PC-9 (cell line): ENCODE data around the gene TEX48. TPM values are rescaled to one million over a fixed set of nuclear protein-coding genes. Genes with fewer than 3 reads are reported as not detected.
A peak's percentile ranks its signal among the peaks of the same experiment; 100 is the strongest.

Experiments used
- BruUV-seq: library from RNA; stranded (reverse); fragments of 400-500 nt; replicated peaks from 2 replicates; lab custom pipeline; 2021; lab: Mats Ljungman, UMichigan
- CTCF ChIA-PET: fragments of 300-600 bp; sonication (Branson Sonifier 250); formaldehyde crosslinking; loops from one replicate; lab custom pipeline; 2022; ENCODE audit warnings: antibody characterized with exemption; lab: Charles Lee
- POLR2A ChIA-PET: fragments of 300-600 bp; sonication (Branson Sonifier 250); formaldehyde crosslinking; loops from one replicate; lab custom pipeline; 2022; ENCODE audit warnings: antibody characterized with exemption; ENCODE audit not compliant: unreplicated experiment; lab: Charles Lee
- DNase-seq, 2 experiments: peaks; one replicate each; pipeline versions ENCODE4 v3.0.0 to v3.0.0-alpha.2; 2015 to 2022; ENCODE audit warnings: mixed read lengths in 1 of 2
- H2AFZ ChIP-seq: fragments of 200-600 bp; sonication (generic); 2 replicates; pipeline ENCODE4 v1.8.1; 2017; ENCODE audit warnings: antibody characterized with exemption
- H3F3A ChIP-seq: fragments of 200-600 bp; sonication (generic); 2 replicates; pipeline ENCODE4 v1.8.1; 2017; ENCODE audit warnings: antibody characterized with exemption, mild to moderate bottlenecking, low read depth; ENCODE audit not compliant: insufficient read depth
- H3K27ac ChIP-seq: fragments of 200-600 bp; sonication (generic); 2 replicates; pipeline ENCODE4 v1.6.1; 2016; ENCODE audit warnings: mixed run types
- H3K27me3 ChIP-seq: fragments of 200-600 bp; sonication (generic); 2 replicates; pipeline ENCODE4 v1.6.1; 2016; ENCODE audit warnings: low read depth, mixed run types; ENCODE audit not compliant: insufficient read depth
- H3K36me3 ChIP-seq: fragments of 200-600 bp; sonication (generic); 2 replicates; pipeline ENCODE4 v1.6.1; 2016; ENCODE audit warnings: low read depth, mixed run types
- H3K4me1 ChIP-seq: fragments of 200-600 bp; sonication (generic); replicated peaks from 2 replicates; pipeline ENCODE4 v1.6.1; 2016; ENCODE audit warnings: mixed run types; ENCODE audit not compliant: insufficient read depth
- H3K4me2 ChIP-seq: fragments of 200-600 bp; sonication (generic); 2 replicates; pipeline ENCODE4 v1.6.1; 2017; ENCODE audit warnings: mixed run types
- H3K4me3 ChIP-seq: fragments of 200-600 bp; sonication (generic); 2 replicates; pipeline ENCODE4 v1.6.1; 2016; ENCODE audit warnings: mixed run types
- H3K79me2 ChIP-seq: fragments of 200-600 bp; sonication (generic); 2 replicates; pipeline ENCODE4 v1.6.1; 2017; ENCODE audit warnings: low read depth, mixed run types
- H3K9me2 ChIP-seq: fragments of 200-600 bp; sonication (generic); 2 replicates; pipeline ENCODE4 v1.8.1; 2017; ENCODE audit warnings: mild to moderate bottlenecking; ENCODE audit not compliant: insufficient read depth
- H3K9me3 ChIP-seq: fragments of 200-600 bp; sonication (generic); 2 replicates; pipeline ENCODE4 v1.8.1; 2016; ENCODE audit warnings: low read depth; ENCODE audit not compliant: insufficient read depth
- H4K20me1 ChIP-seq: fragments of 200-600 bp; sonication (generic); 2 replicates; pipeline ENCODE4 v1.8.1; 2017; ENCODE audit not compliant: insufficient read depth
- CTCF ChIP-seq: fragments of 200-600 bp; sonication (generic); conservative IDR thresholded peaks from 2 replicates; pipeline ENCODE4 v1.6.1; 2017; ENCODE audit warnings: mixed run types, antibody characterized with exemption, mild to moderate bottlenecking, moderate library complexity
- EZH2 ChIP-seq: fragments of 200-600 bp; sonication (generic); IDR thresholded peaks from 2 replicates; pipeline ENCODE4 v1.8.0; 2017; ENCODE audit warnings: antibody characterized with exemption, low read depth
- intact Hi-C: fragments of 100-400 bp; cut with micrococcal nuclease; formaldehyde crosslinking; loops from one replicate; pipeline ENCODE4 v1.10.0; 2022; ENCODE audit not compliant: unreplicated experiment
- total RNA-seq: library from RNA; stranded (reverse); gene quantifications from 2 replicates; pipeline ENCODE4 v1.2.3, GENCODE V29; 2021

Gene TEX48
- total RNA-seq, 1 experiment from 2014 or later: not detected

DNA sequence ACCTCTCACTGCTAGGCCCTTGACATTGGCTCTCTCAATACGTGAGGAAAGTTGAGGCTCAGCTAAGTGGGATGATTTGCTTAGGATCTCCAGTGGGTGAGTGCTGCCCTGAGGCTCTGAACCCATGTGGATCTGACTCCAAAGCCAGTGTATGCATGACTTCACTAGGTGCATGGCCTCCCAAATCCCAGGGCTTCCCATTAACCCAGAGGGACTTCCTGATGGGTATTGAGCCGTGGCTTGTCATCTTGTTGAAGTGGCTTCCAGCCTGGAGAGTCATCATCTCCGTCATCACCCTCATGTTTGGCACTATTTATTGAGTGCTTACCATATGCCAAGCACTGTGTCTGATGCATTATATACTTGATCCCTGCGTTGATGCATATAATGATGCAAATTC is 37.3 kb upstream of the TEX48 start:
- intact Hi-C loops: loop anchor here (1.0 to 10.0 kb wide), 3 partner anchors 28 to 546 kb away; partner anchors contain the start of gene TEX48
- H2AFZ ChIP-seq: no peak overlapping the region
- POLR2A ChIA-PET: interaction anchor here (0.5 kb wide), 1 partner anchor 132 kb away, joined by 4 read pairs; the partner anchor contains the start of gene ATP6V1G1
- TF ChIP-seq CTCF (no peak), EZH2 (no peak)
- H3F3A ChIP-seq: peaks cover 15% of the 10 kb centered on the region; the same call in 1 of the 2 replicates
- H4K20me1 ChIP-seq: no peaks in the 10 kb centered on the region
- no peak overlapping the region for H3K4me3 ChIP-seq
- no peaks in the 10 kb centered on the region for H3K79me2 ChIP-seq
- H3K27me3 ChIP-seq: no peaks in the 10 kb centered on the region
- H3K27ac ChIP-seq: peak overlapping the region; percentile 50
- peaks cover 25% of the 10 kb centered on the region for H3K4me1 ChIP-seq
- CTCF ChIA-PET: interaction anchor here (1.0 kb wide), 1 partner anchor 188 kb away, joined by 5 read pairs; no protein-coding TSS in a partner anchor
- BruUV-seq: no TSS peak
- no peaks in the 10 kb centered on the region for H3K9me2 ChIP-seq
- H3K36me3 ChIP-seq: no peaks in the 10 kb centered on the region
- DNase-seq: peak in 1 of 2 experiments; percentile 46
- peak overlapping the region; percentile 38 for H3K4me2 ChIP-seq
- no peaks in the 10 kb centered on the region; the same call in 1 of the 2 replicates for H3K9me3 ChIP-seq

DNA sequence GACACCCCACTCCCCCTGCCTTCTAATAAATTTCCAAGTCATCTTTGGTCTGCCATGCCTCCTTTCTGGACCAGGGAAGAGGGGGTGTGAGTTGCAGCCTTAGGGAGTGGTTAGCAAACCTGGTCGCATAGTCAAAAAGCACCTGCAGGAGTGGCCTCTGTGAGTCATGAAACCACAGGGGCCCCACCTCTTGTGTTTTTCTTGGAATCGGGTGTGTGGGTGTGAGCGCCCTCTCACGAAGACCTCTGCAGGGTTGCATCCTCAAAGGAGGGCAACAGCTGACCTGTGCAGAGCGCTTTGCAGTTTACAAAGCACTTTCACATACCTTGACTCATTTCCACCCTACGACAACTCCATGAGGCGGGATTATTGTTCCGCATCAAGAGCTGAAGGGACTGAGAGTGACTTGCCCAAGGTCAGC is 36.8 kb upstream of the TEX48 start:
- H3K27ac ChIP-seq: peak overlapping the region; percentile 50
- no peak for TF ChIP-seq EZH2
- TF ChIP-seq CTCF: no peak; the same call in 1 of the 2 replicates
- H3K4me3 ChIP-seq: no peak overlapping the region
- peak; percentile 94 to 98 for DNase-seq
- peaks cover 15% of the 10 kb centered on the region; the same call in 1 of the 2 replicates for H3F3A ChIP-seq
- no peaks in the 10 kb centered on the region for H3K79me2 ChIP-seq
- ChIA-PET CTCF (interaction anchor here (1.0 kb wide), 1 partner anchor 188 kb away, joined by 5 read pairs; no protein-coding TSS in a partner anchor), POLR2A (no interaction called here)
- H3K9me3 ChIP-seq: no peaks in the 10 kb centered on the region; the same call in 1 of the 2 replicates
- BruUV-seq: no TSS peak
- no peaks in the 10 kb centered on the region for H3K36me3 ChIP-seq
- no peaks in the 10 kb centered on the region for H3K27me3 ChIP-seq
- peaks cover 25% of the 10 kb centered on the region for H3K4me1 ChIP-seq
- no peaks in the 10 kb centered on the region for H4K20me1 ChIP-seq
- peak overlapping the region; percentile 38 for H3K4me2 ChIP-seq
- H3K9me2 ChIP-seq: no peaks in the 10 kb centered on the region
- H2AFZ ChIP-seq: no peak overlapping the region
- intact Hi-C loops: loop anchor here (1.0 to 10.0 kb wide), 4 partner anchors 28 to 546 kb away; partner anchors contain the start of gene TEX48

- Histone ChIP-seq H3K4me1 (peaks cover 25% of the 10 kb centered on the region), H3K4me2 (peak overlapping the region; percentile 35), H2AFZ (no peak overlapping the region), H4K20me1 (no peaks in the 10 kb centered on the region), H3K36me3 (no peaks in the 10 kb centered on the region), H3K4me3 (no peak overlapping the region), H3K27me3 (no peaks in the 10 kb centered on the region), H3K79me2 (no peaks in the 10 kb centered on the region), H3K9me3 (no peaks in the 10 kb centered on the region; the same call in 1 of the 2 replicates), H3K27ac (peak overlapping the region; percentile 37), H3K9me2 (no peaks in the 10 kb centered on the region), H3F3A (peaks cover 15% of the 10 kb centered on the region; the same call in 1 of the 2 replicates)
- BruUV-seq: no TSS peak
- TF ChIP-seq EZH2 (no peak), CTCF (no peak)
- DNase-seq: no peak
- CTCF ChIA-PET: interaction anchor here (0.5 to 0.6 kb wide), 2 partner anchors 33 to 65 kb away, joined by 4 to 6 read pairs; no protein-coding TSS in a partner anchor
- POLR2A ChIA-PET: no interaction called here
- intact Hi-C loops: loop anchor here (1.0 to 10.0 kb wide), 3 partner anchors 36 to 547 kb away; partner anchors contain the start of gene TEX48
Measured at GRCh38 chr9:114717908-114718486, 36.0 kb upstream of the TEX48 start.
